Epidermal melanocyte (primary cell): Measurements from ENCODE around the gene LY6G5C.

Experiments used
- DNase-seq: peaks from one replicate; pipeline ENCODE4 v3.0.0; 2011; ENCODE audit warnings: low spot score; ENCODE audit not compliant: insufficient read length

LY6G5C gene

DNA sequence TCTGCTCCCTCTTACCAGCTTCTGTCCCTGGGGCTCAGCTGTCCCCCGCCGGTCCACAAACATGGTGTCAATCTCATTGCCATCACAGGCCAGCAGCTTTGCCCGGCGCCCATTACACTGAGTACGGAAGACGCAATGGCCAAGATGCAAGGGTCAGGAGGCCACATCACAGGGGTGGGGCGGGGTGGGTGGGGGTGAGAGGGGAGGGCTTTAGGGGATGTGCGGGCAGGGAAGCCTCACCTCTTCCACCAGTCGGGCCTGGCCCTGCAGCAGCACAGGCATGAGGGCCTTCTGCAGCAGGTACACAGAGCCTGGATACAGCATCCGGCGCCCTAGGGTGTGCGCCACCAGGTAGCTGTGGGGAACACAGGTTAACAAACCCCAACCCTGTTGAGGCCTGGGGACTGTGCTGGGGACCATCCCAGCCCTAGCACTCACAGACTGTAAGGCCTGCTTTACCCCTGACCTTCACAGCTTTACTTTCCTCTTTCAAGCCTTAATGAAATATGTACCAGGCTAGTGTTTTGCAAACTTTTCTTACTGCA is 10.8 kb upstream of the LY6G5C start:
- DNase-seq = no peak

DNA sequence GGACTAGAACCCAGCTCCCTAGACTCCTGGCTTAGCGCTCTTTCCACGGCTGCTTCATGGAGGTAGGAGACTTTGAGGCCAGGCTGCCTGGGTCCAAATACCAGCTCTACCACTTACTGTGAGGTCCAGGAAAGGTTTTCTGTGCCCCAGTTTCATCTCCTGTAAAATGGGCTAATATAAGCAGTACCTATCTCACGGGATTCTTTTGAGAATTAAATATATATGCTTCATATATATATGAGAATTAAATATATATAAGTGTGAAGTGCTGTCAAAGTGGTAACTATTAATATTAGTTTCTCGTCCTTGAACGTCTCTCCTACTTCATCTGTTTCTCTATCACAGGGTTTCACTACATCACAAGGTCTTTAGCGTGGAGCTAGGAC is 10.2 kb upstream of the LY6G5C start:
- no peak for DNase-seq

DNA sequence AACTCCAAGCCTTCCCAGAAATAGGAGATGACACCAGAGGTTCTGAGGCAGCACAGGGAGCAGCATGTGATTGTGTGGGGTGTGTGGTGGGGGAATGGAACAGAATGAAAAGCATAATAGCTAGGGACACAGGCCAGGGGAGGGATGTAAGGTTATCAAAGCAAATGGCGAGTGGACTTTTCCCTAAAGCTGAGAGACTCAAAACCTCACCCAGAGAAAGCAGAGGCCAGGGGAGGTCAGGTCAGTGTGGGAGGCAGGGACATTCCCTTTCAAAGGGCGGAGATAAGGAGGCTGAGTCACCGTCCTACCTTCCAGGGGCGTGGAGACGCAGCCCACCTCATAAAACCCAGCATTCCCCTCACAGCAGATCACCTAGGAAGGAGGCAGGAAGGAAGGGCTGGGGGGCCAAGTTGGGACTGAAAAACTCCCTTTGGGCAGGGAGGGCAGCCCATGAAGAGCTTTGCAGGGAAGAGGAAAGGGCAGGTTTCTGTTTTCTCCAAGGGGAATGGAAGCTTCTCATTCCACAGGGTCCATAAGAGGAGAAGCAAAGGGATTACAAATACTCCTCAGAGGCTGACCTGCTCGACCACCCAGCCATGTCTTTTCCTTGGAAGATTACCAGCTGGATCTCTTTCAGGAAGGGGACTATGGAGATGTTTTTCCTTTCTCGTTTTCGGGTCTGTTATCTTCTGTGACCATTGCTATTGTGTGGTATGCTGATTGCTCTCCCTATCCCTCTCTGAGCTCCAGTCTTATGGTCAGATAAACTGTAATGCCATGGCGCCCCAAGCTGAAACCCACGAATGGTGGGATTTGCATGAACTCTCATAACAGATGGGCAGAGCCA is 9.6 kb upstream of the LY6G5C start:
- no peak for DNase-seq

DNA sequence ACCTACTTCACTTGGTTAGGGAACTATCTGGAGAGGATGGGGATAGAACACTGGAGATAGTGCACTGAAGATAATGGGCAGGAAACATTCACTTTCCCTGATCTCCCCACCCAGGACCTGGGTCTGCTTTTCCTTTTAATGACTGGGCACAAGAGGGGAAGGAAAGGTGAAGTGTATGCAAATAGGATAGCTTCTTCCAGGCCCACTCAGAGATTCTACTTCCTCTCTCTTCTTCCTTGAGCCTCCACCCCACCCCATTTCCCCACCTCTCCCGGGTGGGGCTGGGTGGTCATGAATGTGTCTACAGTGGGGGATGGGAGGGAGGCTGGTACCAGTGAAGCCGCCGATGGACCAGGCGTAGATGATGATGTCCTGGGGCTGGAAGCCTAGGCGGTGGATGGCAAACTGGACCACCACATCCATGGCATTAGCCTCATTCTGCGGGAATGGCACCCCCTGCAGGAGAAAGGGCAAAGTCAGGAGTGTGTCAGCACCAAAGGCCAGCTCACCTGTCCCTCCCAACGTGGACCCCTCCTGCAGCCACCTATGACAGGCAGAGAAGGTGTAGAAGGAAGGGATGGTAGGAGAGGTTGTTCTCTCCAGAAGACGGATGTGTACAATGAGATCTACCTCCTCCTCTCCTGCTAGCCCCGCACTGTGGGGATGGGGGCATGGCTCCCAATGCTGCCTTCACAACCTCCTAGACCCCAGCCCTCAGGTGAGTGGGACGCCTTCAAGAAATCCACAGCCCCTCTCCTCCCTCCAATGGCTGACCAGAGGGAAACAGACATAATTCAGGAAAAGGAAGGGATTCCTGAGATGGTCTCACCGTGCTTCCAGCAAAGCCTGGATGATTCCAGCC is 8.6 kb upstream of the LY6G5C start:
- DNase-seq = no peak

DNA sequence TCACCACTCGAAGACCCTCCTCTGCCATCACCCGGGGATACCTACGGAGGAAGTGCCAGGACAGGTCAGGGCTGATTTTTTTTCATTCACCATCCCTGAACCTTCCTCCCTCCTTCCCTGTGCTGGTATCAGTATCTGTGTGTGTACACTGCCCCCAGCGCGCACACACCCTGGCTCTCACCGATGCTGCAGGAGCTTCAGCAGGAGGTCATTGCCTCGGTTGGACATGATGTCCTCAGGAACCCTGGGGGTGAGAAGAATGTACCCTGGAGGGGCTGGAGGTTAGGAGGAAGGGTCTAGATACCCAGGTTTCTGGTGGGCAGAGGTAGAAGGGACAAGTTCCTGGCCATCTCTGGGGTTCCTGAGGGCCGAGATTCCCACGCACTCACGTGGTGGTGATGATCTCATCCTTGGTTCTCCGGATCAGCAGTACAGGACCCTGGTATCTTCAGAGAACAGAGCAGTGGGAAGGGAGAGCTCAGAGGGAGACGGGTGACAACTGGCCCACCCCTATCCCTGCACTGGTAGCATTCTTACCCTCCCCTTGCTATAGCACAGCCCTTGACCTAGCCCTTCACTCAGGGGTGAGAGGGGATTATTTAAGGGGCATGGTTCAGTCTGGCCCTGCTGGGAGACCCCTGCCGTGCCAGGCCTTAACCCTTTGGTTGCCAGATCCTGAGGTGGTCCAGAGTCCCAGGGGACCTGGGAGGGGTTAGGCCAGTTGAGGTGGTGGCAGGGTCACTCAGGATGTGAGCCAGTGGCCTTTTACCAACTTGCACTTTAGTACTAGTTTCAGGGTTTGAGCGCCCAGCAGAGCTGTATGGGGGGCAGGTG is 7.2 kb upstream of the LY6G5C start:
- DNase-seq = no peak

DNA sequence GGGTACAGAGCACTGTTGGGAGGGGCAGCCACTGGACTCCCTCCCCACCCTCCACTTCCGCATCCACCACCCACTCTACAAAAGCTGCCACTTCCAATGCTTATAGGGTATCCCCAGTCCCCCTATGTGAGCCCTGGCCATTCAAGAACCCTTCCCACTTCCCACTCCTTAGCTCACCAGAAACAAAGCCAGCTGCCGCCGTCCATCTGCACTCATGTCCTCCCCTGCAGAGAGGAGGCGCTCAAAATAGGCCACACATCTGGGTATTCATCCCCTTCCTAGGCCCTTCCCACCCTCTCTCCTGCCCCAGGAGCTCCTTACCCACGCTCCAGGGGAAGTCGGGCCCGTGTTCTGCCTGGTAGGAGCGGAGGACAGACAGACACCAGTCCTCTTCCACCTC is 6.5 kb upstream of the LY6G5C start:
- DNase-seq = no peak

DNA sequence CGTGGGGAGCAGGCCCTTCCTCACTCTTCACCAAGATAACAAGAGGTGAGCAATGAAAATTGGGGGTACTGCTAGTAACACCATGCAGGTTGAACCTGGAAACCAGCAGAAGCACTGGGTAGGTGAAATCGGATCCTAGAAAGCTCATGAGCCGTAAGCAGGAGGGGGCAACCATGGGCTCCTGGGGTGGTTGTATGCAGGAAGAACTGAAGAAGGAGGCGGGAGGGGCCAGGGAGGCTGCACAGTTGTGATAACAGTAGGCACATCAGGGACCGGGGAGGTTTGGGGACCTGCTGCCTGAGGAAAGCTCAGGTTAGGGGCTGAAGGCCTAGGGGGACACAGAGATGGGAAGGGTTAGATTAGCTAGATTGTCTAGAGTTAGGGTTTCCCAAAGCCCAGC is 5.6 kb upstream of the LY6G5C start:
- no peak for DNase-seq

DNA sequence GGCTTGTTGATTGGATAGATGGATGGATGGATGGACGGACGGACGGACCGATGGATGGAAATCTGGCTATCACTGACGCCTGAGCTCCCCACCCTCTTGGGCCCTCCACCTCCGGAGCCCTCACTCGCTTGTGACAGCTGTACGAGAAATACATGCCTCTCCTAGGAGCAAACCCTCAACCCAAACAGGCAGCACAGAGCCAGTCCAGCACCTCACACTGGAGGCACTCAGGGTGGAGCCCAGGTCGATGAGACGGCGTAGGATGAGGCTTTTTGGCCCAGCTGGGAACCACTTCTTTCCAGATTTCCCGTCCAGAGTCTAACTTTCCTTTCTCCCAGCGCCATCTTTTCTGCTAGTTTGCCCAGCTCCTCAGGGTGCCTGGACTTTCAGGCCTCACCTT is 2.7 kb upstream of the LY6G5C start:
- DNase-seq = no peak

DNA sequence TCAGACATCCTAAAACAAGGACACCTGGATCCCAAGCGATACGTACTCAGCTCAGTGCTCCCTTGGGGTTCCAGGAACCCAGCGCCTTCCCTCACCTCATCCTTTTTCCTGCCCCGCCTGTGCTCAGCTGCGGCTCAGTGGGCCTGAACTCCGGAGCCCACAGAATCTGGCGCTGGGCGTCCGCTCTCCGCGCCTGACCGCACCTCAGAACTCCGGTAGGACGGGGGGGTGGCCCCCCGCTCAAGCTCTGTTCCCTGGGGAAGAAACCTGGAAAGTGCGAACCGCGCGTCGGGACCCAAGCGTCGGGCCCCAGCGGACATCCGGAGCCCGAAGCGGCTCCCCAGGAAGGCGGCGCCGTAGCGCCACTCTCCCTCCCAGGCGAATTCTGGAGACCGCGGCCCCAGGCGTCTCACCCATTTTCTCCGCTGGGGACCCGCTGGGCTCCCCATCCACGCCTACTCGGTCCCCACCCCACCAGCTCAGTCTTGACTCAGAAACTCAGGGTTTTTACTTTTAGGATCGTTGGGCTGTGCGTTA is 336 bp upstream of the LY6G5C start:
- DNase-seq = peak; percentile 22

DNA sequence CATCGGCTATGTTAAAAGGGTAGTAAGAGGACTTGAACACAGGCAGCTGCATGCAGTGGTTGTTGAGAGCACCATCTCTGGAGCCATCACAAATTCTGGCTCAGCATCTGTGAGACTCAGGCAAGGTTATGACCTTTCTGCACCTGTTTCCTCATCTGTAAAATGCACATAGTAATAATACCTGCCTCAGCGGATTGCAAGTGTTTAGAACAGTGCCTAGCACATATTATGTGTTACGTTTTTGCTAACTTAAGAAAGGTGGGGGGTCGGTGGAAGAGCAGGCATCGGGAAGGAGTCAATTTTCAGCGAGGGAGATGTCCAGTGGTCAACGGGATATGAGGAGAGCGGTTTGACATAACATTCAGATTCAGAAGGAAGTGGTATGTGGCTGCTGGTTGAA is 2.9 kb downstream of the LY6G5C start:
- DNase-seq = no peak

DNA sequence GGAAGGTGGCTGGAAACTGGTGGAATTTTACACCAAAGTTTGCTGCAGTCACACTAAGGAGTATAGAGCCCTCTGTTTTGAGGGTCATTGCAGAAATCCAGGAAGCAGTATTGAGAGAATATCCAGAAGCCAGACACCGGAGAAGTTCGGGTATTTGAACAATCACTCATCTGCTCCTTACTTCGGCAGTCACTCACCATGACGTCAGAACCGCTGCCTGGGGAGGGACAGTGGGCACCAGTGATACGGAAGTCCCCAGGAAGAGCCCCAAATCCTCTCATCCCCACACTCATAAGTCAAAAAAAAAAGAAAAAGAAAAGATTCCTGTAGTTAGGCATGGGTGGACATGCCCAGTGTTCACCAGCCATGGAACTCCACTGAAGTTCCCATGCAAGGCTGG is 4.0 kb downstream of the LY6G5C start:
- no peak for DNase-seq

DNA sequence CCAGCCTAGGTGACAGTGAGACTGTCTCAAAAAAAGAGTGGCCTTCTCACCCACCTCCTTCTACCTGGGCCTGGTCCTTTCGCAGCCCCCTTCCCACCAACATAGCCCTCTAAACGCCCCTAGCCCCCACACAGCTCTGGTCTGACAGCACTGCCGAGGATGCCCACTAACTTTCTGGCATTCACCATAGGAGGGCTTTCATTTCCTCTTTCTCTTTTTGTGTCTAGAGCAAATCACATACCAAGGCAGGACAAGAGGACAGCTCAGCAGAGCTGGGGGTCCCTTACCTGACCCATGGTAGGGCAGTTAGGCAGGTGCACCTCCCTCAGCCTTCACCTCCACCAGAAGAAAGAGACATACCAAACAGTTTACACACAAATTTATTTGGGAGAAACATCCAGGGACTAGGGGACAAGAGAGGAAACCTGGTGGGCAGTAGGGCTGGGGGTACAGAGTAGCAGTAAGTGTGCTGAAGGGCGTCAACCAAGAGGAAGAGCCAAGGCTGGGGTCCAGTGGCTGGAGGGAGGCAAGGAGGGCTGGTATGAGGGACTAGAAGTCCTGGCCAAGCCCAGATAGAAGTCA is 4.5 kb downstream of the LY6G5C start:
- DNase-seq = no peak

DNA sequence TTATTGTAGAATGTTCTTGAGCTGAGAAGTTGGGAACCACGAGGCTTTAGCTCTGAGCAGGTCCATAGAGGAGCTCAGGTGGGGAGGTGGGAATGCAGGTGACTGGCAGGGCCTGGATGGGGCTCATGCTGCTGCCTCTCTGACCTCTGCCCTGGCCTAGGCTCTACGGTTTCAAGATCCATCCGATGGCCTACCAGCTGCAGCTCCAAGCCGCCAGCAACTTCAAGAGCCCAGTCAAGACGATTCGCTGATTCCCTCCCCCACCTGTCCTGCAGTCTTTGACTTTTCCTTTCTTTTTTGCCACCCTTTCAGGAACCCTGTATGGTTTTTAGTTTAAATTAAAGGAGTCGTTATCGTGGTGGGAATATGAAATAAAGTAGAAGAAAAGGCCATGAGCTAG is 11.2 kb downstream of the LY6G5C start, which contains the start of gene LY6G5B:
Gene LY6G5B, plus strand, starts transcription at position 301 of the 400 bp plus-strand sequence. CDS start 975 bp downstream, outside the sequence.
- DNase-seq = no peak

DNA sequence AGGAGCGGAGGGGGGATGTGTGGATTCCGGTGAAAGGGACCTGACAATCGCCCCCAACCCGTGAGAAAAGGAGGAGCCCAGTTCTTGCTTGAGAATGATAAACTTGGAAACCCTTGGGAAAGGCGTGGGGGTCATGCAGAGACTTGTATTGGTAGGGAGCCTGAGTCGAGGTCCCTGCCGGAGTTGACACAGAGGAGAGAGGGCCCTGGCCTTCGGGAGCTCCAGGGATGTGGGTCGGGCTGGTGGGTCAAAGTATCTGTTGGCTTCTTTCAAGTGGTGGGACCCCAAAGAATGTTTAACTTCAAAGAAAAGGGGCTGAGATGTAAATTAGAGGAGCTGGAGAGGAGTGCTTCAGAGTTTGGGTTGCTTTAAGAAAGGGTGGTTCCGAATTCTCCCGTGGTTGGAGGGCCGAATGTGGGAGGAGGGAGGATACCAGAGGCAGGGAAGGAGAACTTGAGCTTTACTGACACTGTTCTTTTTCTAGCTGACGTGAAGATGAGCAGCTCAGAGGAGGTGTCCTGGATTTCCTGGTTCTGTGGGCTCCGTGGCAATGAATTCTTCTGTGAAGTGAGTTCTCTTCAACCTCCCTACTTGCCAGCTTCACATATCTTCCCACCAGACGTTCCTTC is 14.4 kb downstream of the LY6G5C start:
- DNase-seq = no peak

DNA sequence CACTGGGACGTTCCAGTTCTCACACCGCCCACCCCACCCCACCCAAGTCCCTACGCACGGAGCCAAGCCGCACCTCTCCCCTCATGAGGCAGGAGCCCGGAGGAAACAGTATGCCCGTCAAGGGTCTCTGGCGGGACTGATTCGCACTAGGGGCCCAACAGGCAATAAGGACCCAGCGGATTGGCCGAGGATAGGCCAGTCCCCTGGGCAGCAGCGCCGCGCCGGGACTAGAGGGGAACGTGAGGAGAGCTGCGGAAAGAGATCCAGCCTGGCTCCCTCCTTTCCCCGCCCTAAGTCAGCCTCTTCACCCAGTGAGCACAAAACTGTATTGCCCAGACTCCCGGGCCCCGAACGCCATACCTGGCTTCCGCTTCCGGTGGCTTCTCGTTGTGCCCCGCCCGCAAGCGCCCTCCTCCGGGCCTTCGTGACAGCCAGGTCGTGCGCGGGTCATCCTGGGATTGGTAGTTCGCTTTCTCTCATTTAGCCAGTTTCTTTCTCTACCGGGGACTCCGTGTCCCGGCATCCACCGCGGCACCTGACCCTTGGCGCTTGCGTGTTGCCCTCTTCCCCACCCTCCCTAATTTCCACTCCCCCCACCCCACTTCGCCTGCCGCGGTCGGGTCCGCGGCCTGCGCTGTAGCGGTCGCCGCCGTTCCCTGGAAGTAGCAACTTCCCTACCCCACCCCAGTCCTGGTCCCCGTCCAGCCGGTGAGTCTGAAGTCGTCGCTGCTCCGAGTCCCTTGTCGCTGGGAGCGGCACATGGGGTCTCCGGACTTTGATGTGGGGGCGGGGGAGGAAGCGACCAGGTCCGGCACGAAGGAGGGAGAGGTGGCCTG is 15.1 kb downstream of the LY6G5C start, which contains the start of gene CSNK2B:
Gene CSNK2B, plus strand, starts transcription at position 580 of the 836 bp plus-strand sequence. CDS start 752 bp downstream, outside the sequence.
- peak; percentile 96 for DNase-seq

DNA sequence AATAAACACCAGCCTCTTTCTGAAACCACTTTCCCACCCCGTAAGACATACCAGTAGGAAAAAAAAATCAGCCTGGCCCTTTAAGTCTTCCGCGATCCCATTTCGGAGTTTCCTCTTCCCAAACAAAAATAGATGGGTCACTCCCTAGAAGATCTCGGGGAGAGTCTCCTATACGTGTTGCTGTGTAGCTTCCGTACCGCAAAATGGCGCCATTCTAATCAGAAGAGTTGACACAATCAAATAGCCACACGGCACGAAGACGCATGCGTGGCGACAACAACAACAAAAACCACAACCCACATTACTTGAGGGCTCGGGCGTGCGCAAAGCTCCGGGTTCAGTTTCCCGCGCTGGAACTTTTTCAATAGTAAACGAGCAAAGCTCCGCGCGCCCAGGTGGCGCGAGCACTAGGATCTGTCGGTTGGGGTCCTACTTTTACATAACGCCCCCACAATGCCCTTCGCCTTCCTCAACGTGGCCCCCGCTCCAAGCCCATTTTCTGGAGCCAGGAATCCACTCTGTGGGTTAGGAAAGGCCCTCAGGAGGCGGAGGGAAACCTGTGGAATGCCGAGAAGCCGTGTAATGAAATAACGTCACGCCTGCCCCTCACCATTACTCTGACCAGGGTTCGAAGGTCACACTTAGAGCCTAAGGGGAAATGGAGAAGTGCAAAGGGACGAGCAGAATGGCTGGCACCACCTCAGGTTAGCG is 15.9 kb downstream of the LY6G5C start, which contains the start of gene GPANK1:
Gene GPANK1, minus strand, starts transcription at position 208 of the 711 bp plus-strand sequence. CDS start 519 bp downstream, outside the sequence.
- peak; percentile 90 for DNase-seq

DNA sequence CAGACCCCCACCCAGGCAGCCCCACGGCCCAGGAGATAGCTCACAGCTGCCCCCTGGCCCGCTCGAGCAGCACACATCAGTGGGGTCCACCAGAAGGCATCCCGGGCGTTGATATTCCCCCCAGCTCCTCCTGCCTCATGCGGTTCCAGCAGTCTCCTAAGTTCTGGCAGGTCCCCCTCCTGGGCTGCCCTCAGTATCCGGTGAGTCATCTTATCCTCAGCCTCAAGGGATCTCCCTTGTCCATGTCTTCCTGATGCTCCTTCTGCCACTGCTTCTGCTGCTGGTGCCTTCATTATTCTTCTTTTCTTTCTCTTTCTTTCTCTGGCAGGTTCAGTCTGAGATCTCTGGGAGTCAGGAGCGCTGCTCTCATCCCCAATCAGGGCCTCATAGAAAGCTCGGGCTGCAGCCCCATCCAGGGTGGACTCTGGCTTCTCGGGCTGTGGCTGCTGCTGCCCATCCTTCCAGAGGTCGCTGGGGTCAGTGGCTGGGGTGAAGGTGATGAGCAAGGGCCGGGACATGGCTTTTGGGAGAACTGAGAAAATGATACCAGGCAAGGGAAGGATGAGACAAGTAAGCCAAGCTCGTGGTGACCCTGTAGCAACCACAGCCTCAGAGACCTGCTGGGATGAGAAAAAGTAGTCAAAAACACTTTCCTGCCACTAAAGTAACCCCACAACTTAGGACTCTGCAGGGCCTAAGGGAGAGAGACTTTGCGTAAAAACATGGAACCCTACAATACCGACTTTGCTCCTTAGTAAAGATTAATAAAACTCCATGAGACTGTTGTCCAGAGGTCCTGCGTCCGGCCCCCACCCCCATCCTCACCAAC is 16.7 kb downstream of the LY6G5C start:
- no peak for DNase-seq
